ENCODE data around the gene HJV.
"Not testable (repeated sequence)": the region's sequence is repeated elsewhere in the genome, so short reads cannot be mapped to it uniquely, and the experiment has no call there.

- not testable (repeated sequence) for TF ChIP-seq CTCF (conservative IDR thresholded peaks at IDR 0.05; ENCODE audit: low read length); EZH2phosphoT487 (IDR thresholded peaks at IDR 0.05; ENCODE audit: borderline replicate concordance)
Measured at GRCh38 chr1:146050652-146050963, 29.1 kb upstream of the HJV start.
